PC-3 (cell line): Measurements from ENCODE around the gene HIP1R. TPM values are rescaled to one million over a fixed set of nuclear protein-coding genes. Genes with fewer than 3 reads are reported as not detected.

Source experiments
- ATAC-seq: fragments of 200-7000 bp; cut with Tn5 transposase; 2 replicates; pipeline ENCODE4 v1.9.1; 2020; ENCODE audit warnings: mild to moderate bottlenecking, moderate library complexity
- BruUV-seq: library from RNA; stranded (reverse); fragments of 400-500 nt; replicated peaks from 2 replicates; lab custom pipeline; 2021; lab: Mats Ljungman, UMichigan
- CTCF ChIA-PET: fragments of 300-600 bp; sonication (Branson Sonifier 250); formaldehyde crosslinking; loops from one replicate; lab custom pipeline; 2022; ENCODE audit warnings: antibody characterized with exemption; lab: Charles Lee
- POLR2A ChIA-PET: fragments of 300-600 bp; sonication (Branson Sonifier 250); formaldehyde crosslinking; loops from one replicate; lab custom pipeline; 2022; ENCODE audit warnings: antibody characterized with exemption; ENCODE audit not compliant: unreplicated experiment; lab: Charles Lee
- DNase-seq: peaks from one replicate; pipeline ENCODE4 v3.0.0-alpha.2; 2015
- H2AFZ ChIP-seq: fragments of 300-600 bp; sonication (generic); 2 replicates; pipeline ENCODE4 v1.6.0; 2016; ENCODE audit warnings: antibody characterized with exemption, low read length
- H3F3A ChIP-seq: fragments of 300-600 bp; sonication (generic); one replicate; pipeline ENCODE4 v1.6.0; 2017; ENCODE audit warnings: antibody characterized with exemption, low read length, control low read depth, mild to moderate bottlenecking; ENCODE audit not compliant: unreplicated experiment
- H3K27ac ChIP-seq: fragments of 300-600 bp; sonication (generic); 2 replicates; pipeline ENCODE4 v1.5.1; 2016; ENCODE audit warnings: mild to moderate bottlenecking, low read length
- H3K27me3 ChIP-seq: fragments of 300-600 bp; sonication (generic); 2 replicates; pipeline ENCODE4 v1.6.1; 2016; ENCODE audit warnings: low read length, mixed read lengths
- H3K36me3 ChIP-seq: fragments of 300-600 bp; sonication (generic); 2 replicates; pipeline ENCODE4 v1.6.1; 2016; ENCODE audit warnings: low read depth, mixed run types, low read length, mixed read lengths
- H3K4me1 ChIP-seq: fragments of 300-600 bp; sonication (generic); 2 replicates; pipeline ENCODE4 v1.5.1; 2016; ENCODE audit warnings: low read length; ENCODE audit not compliant: insufficient read depth
- H3K4me2 ChIP-seq: fragments of 300-600 bp; sonication (generic); 2 replicates; pipeline ENCODE4 v1.6.0; 2016; ENCODE audit warnings: low read length
- H3K4me3 ChIP-seq: fragments of 300-600 bp; sonication (generic); 2 replicates; pipeline ENCODE4 v1.5.1; 2016; ENCODE audit warnings: mild to moderate bottlenecking, low read length, mixed read lengths
- H3K79me2 ChIP-seq: fragments of 300-600 bp; sonication (generic); 2 replicates; pipeline ENCODE4 v1.6.1; 2017; ENCODE audit warnings: low read length, mixed read lengths
- H3K9ac ChIP-seq: fragments of 300-600 bp; sonication (generic); 2 replicates; pipeline ENCODE4 v1.6.0; 2016; ENCODE audit warnings: mild to moderate bottlenecking, low read length
- H3K9me2 ChIP-seq: fragments of 300-600 bp; sonication (generic); replicated peaks from 2 replicates; pipeline ENCODE4 v1.6.1; 2016; ENCODE audit warnings: mixed run types, low read length, mixed read lengths
- H3K9me3 ChIP-seq: fragments of 300-600 bp; sonication (generic); 2 replicates; pipeline ENCODE4 v1.6.1; 2016; ENCODE audit warnings: low read length, mixed read lengths
- H4K20me1 ChIP-seq: fragments of 300-600 bp; sonication (generic); 2 replicates; pipeline ENCODE4 v1.6.1; 2016; ENCODE audit warnings: low read length, mixed read lengths
- CTCF ChIP-seq: fragments of 300-600 bp; sonication (generic); conservative IDR thresholded peaks from 2 replicates; pipeline ENCODE4 v1.5.1; 2017; ENCODE audit warnings: antibody characterized with exemption, low read depth, mild to moderate bottlenecking, low read length
- EZH2 ChIP-seq: fragments of 300-600 bp; sonication (generic); IDR thresholded peaks from one replicate; pipeline ENCODE4 v1.6.1; 2017; ENCODE audit warnings: antibody characterized with exemption, mild to moderate bottlenecking, low read length; ENCODE audit not compliant: unreplicated experiment
- EZH2phosphoT487 ChIP-seq: fragments of 300-600 bp; sonication (generic); IDR thresholded peaks from 2 replicates; pipeline ENCODE4 v1.6.1; 2018; ENCODE audit warnings: mild to moderate bottlenecking, antibody characterized with exemption, low read length, borderline replicate concordance
- intact Hi-C: fragments of 100-400 bp; cut with micrococcal nuclease; formaldehyde crosslinking; loops from 2 replicates; pipeline ENCODE4 v1.9.0; 2023
- total RNA-seq: library from RNA; depleted of rRNA; stranded (reverse); fragments of >200 nt; gene quantifications from 2 replicates; pipeline ENCODE4 v1.2.3, GENCODE V29; 2014

Gene HIP1R
- total RNA-seq, 1 experiment from 2014 or later = 46.1 TPM

- Histone ChIP-seq H3K4me3 (no peak overlapping the region), H3K9me2 (no peaks in the 10 kb centered on the region), H3K9ac (no peak overlapping the region), H3F3A (no peaks in the 10 kb centered on the region), H4K20me1 (no peaks in the 10 kb centered on the region), H3K27me3 (no peaks in the 10 kb centered on the region), H3K79me2 (no peaks in the 10 kb centered on the region), H3K27ac (no peak overlapping the region), H2AFZ (no peak overlapping the region), H3K36me3 (no peaks in the 10 kb centered on the region), H3K4me1 (no peaks in the 10 kb centered on the region), H3K9me3 (no peaks in the 10 kb centered on the region), H3K4me2 (no peak overlapping the region)
- TF ChIP-seq EZH2phosphoT487 (no peak), CTCF (no peak), EZH2 (no peak)
- ATAC-seq (no peak), DNase-seq (no peak)
- intact Hi-C loops = no loop called here
- POLR2A ChIA-PET = no interaction called here
- CTCF ChIA-PET = no interaction called here
- no TSS peak for BruUV-seq
These were observed 22.9 kb downstream of the HIP1R start for GRCh38 chr12:122858171-122858570.

- CTCF ChIA-PET = no interaction called here
These were observed 23.5 kb downstream of the HIP1R start for GRCh38 chr12:122858591-122859302.

More at GRCh38 chr12:122858591-122859302, 23.5 kb downstream of the HIP1R start:
- no peaks in the 10 kb centered on the region for H3K4me1 ChIP-seq
- H3K36me3 ChIP-seq = no peaks in the 10 kb centered on the region; the same call in 1 of the 2 replicates
- H3K27ac ChIP-seq = no peak overlapping the region
- no peaks in the 10 kb centered on the region for H3K79me2 ChIP-seq
- no peaks in the 10 kb centered on the region for H3K9me3 ChIP-seq
- ATAC-seq = no peak
- no peaks in the 10 kb centered on the region for H3F3A ChIP-seq
- H3K27me3 ChIP-seq = no peaks in the 10 kb centered on the region
- TF ChIP-seq CTCF (no peak), EZH2phosphoT487 (no peak), EZH2 (no peak)
- H4K20me1 ChIP-seq = no peaks in the 10 kb centered on the region
- BruUV-seq = no TSS peak
- no peak for DNase-seq
- H2AFZ ChIP-seq = no peak overlapping the region
- H3K4me2 ChIP-seq = no peak overlapping the region
- POLR2A ChIA-PET = no interaction called here
- no peak overlapping the region for H3K4me3 ChIP-seq
- H3K9ac ChIP-seq = no peak overlapping the region
- intact Hi-C loops = no loop called here
- no peaks in the 10 kb centered on the region for H3K9me2 ChIP-seq
